Stimulated activated CD8-positive, alpha-beta memory T cell treated with anti-CD3 and anti-CD28 coated beads, Interleukin-12 subunit alpha, Interleukin-12 subunit beta, amount 100 ng/mL, for 24 hours (primary cell): ENCODE data around the gene B3GAT2.
"Not testable (repeated sequence)": the region's sequence is repeated elsewhere in the genome, so short reads cannot be mapped to it uniquely, and the experiment has no call there.

Source experiments
- DNase-seq: peaks from one replicate; pipeline ENCODE4 v3.0.0-alpha.2; 2020; ENCODE audit errors: extremely low read depth

B3GAT2 gene, protein sequence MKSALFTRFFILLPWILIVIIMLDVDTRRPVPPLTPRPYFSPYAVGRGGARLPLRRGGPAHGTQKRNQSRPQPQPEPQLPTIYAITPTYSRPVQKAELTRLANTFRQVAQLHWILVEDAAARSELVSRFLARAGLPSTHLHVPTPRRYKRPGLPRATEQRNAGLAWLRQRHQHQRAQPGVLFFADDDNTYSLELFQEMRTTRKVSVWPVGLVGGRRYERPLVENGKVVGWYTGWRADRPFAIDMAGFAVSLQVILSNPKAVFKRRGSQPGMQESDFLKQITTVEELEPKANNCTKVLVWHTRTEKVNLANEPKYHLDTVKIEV

DNA sequence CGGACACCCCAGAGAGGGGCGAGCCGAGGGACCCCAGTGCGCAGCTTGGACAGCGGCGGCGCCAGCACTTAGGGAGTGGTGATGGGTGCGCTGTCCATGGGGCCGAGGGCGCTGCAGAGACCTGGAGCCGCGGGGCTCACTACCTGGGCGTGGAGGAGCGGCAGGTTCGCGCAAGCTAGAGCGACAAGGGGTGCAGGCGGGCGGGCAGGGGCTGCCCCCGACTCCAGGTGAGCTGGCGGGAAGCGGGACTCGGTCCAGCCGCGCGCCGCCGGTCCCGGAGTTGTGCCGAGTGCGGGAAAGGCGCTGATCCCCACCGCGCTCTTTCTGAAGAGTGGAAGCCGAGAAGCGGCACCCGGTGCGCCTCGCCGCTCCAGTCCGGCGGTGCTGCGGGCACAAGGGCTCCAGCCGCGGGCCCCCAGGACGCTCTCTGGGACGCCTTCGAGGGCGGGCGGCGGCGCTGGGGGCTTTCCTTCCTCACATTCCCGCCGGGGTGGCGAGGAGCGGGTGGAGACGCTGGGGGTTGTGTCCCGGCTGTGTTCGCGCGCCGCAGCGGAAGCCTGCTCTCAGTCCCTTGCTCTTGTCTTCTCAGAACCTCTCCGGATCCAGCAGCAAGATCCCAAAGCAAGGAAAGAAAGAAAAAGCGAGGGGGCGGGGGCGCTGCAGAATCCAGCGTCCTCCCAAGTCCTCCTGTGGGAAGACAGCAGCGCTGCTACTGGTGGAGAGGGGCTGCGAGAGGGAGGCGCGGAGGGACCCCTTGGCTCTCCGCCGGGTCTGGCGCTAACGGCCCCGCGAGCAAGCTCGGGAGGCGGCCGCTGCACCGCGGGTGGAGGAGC, at the start of gene B3GAT2:
Gene B3GAT2 (minus strand): TSS at position 610 of the 833 bp plus-strand sequence. CDS start 631 bp downstream, outside the sequence.
- no peak for DNase-seq

DNA sequence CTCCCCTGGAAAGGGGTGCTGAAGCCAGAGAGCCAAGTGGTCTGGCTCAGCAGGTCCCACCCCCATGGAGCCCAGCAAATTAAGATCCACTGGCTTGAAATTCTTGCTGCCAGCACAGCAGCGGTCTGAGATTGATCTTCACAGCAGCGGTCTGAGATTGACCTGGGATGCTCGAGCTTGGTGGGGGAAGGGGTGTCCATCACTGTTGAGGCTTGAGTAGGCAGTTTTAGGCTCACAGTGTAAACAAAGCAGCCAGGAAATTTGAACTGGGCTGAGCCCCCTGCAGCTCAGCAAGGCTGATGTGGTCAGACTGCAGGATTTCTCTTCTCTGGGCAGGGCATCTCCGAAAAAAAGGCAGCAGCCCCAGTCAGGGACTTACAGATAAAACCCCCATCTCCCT, 41.3 kb upstream of the B3GAT2 start:
- no peak for DNase-seq

DNA sequence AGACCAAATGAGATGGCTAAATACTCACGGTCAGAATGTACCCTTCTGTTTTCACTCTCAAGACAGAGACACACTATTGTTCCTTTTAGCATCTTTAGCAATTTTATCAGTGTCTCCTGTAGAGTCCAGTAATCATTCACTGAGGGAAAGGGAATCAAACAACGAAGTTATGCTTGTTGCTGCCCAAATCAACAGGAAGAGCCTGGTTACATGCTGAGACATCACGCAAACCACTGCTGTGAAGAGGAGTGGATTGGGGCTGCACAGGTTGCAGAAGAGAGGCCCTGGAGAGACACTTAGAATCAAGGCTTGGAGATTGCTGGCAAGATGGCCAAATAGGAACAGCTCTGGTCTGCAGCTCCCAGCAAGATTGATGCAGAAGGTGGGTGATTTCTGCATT, 40.5 kb upstream of the B3GAT2 start:
- DNase-seq, result no peak

DNA sequence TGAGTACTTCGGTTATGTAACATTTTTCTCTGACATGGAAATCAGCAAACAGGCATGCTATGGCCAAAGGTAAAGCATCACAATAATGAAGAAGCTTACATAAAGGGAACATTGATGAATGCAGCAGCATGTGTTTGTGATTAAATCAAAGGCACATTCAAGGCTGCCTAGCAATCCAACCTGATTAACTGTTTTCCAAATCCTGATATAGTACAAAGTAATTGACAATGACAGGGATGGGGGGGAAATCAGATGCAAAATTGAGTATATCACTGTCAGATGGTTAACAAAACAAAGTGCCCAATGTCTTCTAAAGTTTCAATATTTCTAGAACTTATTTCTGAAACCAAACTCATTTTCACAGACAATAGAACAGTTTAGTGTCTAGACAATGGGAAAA, 39.2 kb upstream of the B3GAT2 start:
- no peak for DNase-seq

DNA sequence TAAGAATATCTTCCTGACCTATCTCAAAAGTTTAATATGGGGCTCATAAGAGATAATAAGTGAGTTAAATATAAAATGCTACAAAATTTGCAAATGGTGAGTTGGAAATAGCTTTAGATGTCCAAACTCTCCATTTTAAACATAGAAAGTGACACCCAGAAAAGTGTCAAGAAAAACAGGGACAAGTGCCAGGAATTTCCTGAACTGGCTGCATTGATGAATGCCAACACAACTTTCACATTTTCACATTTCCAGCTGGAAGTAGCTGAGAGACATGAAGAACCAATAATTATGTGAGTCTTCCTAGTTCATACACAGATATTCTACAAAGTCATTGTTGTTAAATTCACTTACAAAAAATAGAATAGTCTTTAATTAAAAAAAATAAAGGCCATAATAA, 38.6 kb upstream of the B3GAT2 start:
- DNase-seq, result no peak

DNA sequence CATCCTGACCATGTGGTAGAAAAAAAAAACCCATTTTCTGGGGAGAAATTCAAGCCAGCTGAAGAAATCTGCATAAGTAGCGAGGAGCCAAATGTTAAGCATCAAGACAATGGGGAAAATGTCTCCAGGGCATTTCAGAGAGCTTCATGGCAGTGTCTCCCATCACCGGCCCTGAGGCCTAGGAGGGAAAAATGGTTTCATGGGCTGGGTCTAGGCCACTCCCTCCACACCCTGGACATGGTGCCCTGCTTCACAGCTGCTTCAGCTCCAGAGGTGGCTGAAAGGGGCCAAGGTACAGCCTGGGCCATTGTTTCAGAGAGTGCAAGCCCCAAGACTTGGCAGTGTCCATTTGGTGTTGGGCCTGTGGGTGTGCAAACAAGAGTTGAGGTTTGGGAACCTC, 34.4 kb upstream of the B3GAT2 start:
- no peak for DNase-seq

DNA sequence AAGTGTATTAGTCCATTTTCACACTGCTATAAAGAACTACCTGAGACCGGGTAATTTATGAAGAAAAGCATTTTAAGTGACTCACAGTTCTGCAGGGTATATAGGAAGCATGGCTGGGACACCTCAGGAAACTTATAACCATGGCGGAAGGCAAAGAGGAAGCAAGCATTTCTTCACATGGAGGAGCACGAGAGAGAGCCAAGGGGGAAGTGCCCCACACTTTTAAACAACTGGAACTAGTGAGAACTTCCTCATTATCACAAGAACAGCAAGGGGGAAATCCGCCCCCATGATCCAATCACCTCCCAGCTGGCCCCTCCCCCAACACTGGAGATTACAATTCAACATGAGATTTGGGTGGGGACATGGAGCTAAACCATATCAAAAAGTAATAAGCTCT, 28.3 kb upstream of the B3GAT2 start:
- no peak for DNase-seq

DNA sequence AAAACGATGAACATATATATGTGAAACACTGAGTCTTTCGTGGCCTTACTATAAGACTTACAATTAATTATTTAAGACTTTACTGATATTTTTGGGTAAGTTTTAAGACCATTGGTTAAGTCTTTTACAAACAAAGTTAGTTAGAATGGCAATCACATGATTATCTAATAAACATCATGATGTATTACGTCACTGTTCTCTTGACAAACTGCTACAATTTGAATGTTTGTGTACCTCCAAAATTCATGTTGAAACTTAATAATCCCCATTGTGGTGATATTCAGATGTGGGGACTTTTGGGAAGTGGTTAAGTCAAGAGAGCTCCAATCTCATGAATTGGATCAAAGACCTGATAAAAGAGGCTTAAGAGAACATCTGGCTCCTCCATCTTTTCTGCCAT, 25.9 kb upstream of the B3GAT2 start:
- DNase-seq, result no peak

DNA sequence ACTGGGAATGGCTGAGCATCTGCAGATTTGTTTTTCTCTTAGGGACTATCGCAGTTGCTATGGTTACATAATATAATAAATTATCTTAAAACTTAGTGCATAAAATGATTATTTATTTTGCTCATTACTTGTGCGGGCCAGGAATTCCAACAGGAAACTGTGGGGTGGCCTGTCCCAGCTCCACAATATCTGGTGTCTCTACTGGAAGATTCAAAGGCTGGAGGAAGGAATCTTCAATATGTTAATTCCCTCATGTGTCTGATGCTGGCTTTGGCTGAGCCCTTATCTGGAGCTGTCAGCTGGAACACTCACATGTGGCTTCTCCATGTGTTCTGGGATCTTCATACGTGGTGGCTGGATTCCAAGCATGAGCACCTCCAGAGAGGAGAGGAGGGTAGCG, 23.9 kb upstream of the B3GAT2 start:
- no peak for DNase-seq

DNA sequence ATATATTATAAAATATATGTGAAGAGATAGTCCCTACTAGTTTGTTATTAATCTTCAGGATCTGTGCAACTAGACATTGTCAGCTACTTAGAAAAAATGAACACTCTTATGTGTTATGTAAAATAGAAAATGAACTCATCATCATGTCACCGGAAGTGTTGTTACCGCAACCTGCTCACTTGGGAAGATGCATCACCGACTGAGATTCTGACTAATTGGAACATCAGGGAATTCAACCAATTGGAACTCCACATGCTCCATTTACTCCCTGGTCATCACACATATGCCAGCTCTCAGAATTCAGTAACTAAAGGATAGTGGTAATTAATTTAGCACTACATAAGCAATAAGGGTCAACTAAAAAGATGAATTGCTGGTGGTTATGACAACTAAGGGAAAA, 16.7 kb upstream of the B3GAT2 start:
- no peak for DNase-seq

DNA sequence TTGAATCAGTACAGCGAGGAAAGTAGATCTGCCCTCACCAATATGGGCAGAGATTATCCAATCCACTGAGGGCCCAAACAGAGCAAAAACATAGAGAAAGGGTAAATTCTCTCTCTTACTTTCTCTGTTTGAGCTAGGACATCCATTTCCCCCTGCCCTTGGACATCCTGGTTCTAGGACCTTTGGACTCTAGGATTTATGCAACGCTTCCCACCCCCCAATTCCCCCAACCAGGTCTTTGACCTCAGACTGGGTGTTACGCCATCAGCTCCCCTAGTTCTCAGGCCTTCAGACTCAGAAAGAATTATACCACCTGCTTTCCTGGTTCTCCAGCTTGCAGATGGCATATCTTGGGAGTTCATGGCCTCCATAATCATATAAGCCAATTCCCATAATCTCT, 10.2 kb upstream of the B3GAT2 start:
- DNase-seq, result no peak

DNA sequence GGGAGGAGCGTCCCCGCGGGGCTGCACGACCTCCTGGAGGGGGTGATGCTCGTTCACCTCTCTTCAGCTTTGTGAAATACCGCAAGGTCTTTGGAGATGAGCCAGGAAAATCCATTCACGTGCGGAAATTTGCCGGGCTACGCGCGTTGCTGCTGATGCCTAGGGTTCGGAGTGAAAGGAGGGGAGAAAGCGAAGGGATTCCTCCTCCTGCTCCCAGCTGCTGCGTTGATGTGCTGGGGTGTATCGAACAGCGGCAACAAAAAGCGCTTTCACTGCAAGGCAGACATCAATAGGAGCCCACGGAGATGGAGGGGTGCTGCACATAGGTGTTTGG, 391 bp upstream of the B3GAT2 start:
- DNase-seq, result no peak

DNA sequence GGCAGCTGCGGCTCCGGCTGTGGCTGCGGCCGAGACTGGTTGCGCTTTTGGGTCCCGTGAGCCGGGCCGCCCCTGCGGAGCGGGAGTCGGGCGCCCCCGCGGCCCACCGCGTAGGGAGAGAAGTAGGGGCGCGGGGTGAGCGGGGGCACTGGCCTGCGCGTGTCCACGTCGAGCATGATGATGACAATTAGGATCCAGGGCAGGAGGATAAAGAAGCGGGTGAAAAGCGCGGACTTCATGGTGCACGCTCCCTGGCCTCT, 739 bp downstream of the B3GAT2 start:
- DNase-seq, result no peak

DNA sequence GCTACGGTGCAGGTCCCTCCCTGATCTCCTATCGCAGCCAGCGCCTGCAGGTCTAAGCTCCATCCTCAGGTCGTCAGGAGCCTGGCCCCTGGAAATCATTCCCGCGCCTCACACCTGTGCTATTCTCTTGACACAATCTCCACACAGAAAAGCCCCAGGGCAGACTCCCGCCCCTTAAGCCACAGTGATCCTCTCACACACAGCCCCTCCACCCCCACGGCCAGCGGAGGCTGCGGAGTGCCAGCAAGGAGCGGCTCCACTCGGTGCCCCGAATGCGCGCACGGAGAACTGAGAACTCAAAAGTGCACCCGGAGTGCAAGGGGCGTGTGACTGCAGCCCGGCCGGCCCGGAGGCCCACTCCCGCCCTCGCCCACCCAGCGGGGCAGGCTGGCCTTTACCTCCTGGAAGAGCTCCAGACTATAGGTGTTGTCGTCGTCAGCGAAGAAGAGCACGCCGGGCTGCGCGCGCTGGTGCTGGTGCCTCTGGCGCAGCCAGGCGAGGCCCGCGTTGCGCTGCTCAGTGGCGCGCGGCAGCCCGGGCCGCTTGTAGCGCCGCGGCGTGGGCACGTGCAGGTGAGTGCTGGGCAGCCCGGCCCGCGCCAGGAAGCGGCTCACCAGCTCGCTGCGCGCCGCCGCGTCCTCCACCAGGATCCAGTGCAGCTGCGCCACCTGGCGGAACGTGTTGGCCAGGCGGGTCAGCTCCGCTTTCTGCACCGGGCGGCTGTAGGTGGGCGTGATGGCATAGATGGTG, 1.2 kb downstream of the B3GAT2 start:
- DNase-seq, result peak; percentile 63

DNA sequence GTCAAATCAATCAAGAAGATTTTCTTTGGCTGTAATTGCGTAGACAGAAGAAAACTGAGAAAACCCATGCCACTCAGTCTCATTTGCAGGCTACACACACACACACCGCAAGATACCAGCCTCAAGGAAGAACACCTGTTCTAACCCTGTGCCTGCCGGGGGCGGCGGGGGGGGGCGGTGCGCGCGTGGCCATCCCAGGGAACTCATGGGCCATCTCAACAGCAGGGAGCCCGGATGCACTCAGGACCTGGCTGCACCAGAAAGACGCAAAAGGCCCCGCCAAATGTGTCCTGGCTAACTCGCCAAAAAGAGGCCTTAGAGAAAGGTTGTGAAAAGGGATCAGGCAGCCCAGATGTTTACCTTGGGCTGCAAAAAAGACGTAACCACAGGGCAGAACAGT, 2.1 kb downstream of the B3GAT2 start:
- DNase-seq, result no peak

DNA sequence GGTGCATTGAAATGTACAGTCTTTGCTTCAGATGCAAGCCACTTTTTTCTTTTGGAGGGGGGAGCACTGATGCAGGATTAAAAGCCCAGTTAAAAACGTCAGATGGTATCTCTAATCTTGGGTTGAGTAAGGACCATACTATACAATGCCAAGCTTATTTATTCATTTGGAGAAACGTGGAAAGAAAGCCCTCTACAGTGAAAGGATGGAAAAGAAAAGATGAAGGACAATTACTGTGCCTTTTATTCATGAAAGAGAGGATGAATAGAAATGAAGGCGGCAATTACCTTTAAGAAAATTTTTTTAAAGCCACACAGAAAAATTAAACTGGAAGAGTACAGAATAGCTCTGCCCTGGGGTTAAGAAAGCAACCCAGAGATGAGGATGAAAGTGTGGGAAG, 2.7 kb downstream of the B3GAT2 start:
- no peak for DNase-seq

DNA sequence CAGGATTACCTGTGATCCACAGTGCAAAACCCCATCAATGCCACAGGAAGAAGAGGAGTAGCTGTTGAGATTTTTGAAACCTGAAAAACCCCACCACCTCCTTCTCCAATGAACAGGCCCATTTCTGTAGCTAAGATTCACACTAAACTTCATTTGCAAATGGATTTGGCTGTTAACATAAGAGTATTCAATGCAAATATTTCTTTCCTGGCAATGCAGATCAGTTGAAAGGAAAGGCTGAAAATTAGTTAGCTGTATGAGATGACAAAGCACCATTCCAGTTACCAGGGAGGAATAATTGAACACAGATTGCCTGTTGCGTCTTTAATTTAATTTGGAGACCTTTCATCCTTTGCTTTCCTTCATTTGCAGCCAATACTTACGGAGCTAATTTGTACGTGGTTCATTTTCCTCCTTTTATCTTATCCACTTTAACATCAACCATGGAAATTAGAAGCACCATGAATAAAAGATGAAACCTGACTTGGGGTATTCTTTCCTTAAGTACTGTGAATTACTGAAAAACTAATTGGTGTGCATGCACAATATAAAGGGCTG, 4.2 kb downstream of the B3GAT2 start:
- DNase-seq, result no peak

DNA sequence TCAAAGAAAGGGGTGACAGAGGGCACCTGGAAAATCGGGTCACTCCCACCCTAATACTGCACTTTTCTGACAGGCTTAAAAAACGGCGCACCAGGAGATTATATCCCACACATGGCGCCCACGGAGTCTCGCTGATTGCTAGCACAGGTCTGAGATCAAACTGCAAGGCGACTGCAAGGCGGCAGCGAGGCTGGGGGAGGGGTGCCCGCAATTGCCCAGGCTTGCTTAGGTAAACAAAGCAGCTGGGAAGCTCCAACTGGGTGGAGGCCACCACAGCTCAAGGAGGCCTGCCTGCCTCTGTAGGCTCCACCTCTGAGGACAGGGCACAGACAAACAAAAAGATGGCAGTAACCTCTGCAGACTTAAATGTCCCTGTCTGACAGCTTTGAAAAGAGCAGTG, 12.5 kb downstream of the B3GAT2 start:
- DNase-seq, result not testable (repeated sequence)

DNA sequence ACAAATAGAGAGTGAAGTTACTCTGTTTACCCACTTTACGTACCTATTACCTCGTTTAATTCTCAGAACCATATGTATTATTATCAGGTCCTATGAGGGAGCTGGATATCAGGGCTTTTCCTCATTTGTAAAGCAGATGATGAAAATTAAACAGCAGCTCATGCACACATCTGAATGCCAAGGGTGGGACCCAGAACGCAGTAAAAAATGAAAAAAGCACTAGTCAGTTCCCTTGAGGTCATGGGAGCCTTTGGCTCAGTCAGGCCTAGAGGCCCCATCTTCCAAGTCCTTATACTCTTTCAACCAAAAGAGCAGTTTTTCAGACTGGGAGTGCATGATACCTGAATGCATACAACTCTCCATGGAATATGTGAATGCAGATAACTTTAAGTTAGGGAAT, 23.0 kb downstream of the B3GAT2 start:
- DNase-seq, result no peak

DNA sequence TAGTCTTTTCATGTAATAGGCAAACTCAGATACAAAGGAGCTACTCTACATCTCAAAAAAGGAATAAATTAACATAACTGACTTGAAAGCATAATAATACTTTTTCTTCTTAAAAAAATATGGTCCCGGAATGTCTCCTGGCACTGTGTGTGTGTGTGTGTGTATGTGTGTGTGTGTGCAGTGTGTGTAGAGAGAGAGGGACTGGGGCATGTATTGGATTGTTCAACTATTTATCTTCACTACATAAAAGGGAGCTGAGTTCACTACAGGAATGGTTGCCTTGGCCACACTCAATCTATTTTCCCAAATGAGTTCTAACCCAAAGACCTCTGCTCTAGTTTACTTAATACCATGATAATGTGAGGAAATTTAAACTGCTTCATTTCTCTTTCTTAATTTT, 51.1 kb downstream of the B3GAT2 start:
- DNase-seq, result no peak

DNA sequence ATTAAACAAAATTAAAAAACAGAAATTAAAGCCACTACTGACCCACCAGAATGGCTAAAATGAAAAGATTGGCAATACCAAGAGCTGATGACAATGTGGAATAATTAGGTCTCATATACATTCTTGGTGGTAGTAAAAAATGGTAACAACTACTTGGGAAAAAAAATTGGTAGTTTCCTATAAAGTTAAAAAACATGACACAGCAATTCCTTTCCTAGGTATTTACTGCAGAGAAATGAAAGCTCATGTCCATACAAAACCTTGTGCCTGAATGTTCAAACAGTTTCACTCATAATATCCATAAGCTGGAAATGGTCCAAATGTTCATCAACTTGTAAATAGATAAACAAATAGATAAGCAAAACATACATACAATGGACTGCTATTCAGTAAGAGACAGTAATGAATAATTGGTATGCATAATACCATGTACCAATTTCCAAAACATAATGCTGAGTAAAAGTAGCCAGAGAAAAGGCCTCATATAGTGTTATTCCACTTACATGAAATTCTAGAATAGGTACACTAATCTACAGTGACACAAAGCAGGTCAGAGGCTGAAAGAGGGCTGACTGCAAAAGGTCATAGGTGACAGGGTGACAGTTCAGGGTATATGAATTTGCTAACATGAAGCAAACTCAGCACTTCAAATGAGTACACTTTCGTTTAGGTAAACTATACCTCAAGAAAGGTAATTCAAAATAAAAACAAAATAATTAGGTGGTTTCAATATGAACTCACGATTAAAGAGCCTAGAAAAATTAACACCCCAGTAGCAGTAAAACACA, 53.0 kb downstream of the B3GAT2 start:
- no peak for DNase-seq

DNA sequence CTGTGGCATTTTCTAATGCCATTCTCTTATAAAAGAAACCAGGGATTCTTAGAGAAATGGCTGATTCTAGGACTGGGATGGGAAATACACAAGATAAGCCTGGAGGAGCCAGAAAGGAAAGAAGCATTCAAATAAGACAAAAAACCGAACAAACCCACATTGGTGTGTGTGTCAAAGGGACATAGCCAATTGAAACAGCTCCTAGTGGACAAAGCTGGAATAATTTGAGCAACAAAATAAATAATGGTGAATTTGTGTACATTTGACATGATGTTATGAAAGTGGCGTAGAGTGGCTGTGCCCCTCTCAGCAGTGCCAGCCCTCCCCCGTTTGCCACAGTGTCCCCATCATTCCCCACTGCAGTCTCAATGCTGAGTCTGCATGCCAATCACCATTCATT, 55.5 kb downstream of the B3GAT2 start:
- no peak for DNase-seq
